Endothelial cell of umbilical vein (primary cell): Measurements from ENCODE around the gene MSI1. TPM values are rescaled to one million over a fixed set of nuclear protein-coding genes. Genes with fewer than 3 reads are reported as not detected.

ENCODE experiments used
- BruUV-seq: library from RNA; stranded (reverse); fragments of 400-500 nt; replicated peaks from 2 replicates; lab custom pipeline; 2021; lab: Mats Ljungman, UMichigan
- CTCF ChIA-PET: fragments of 300-600, 350-600 bp; sonication (Branson Sonifier 250); formaldehyde crosslinking; loops from one replicate; lab custom pipeline; 2021; ENCODE audit warnings: antibody characterized with exemption, inconsistent platforms; lab: Charles Lee
- POLR2A ChIA-PET: fragments of 300-600, 350-600 bp; sonication (Branson Sonifier 250); formaldehyde crosslinking; loops from one replicate; lab custom pipeline; 2021; ENCODE audit warnings: antibody characterized with exemption, inconsistent platforms; lab: Charles Lee
- DNase-seq: peaks from one replicate; pipeline ENCODE4 v3.0.0-alpha.2; 2011; ENCODE audit warnings: low read depth, low spot score
- FAIRE-seq: peaks from 2 replicates; lab custom pipeline; 2011; peaks lifted over from hg19 to GRCh38; lab: Jason Lieb, UNC
- H2AFZ ChIP-seq: 2 replicates; pipeline ENCODE4 v1.6.0; 2012; ENCODE audit warnings: low read depth, low read length, control low read depth, inconsistent platforms
- H3K27ac ChIP-seq: 2 replicates; pipeline ENCODE4 v1.5.1; 2011; ENCODE audit warnings: low read depth, mild to moderate bottlenecking, control low read depth, low read length, moderate library complexity; ENCODE audit not compliant: insufficient read depth
- H3K27me3 ChIP-seq, 2 experiments: 2 replicates each; pipeline versions ENCODE4 v1.6.0 to v1.6.1; 2011; ENCODE audit warnings: low read length in 2 of 2, mixed read lengths in 1 of 2; ENCODE audit not compliant: control insufficient read depth in 2 of 2, insufficient read depth in 2 of 2
- H3K36me3 ChIP-seq, 2 experiments: 2 replicates in 1 of 2; 3 replicates in 1 of 2; pipeline ENCODE4 v1.5.1; 2011; ENCODE audit warnings: low read length in 2 of 2, mild to moderate bottlenecking in 1 of 2, moderate library complexity in 1 of 2; ENCODE audit not compliant: control insufficient read depth in 2 of 2, insufficient read depth in 2 of 2; ENCODE audit errors: extremely low read depth in 1 of 2
- H3K4me1 ChIP-seq: 3 replicates; pipeline ENCODE4 v1.5.1; 2011; ENCODE audit warnings: mild to moderate bottlenecking, low read length; ENCODE audit not compliant: control insufficient read depth, insufficient read depth; ENCODE audit errors: extremely low read depth
- H3K4me2 ChIP-seq: 2 replicates; pipeline ENCODE4 v1.6.1; 2011; ENCODE audit warnings: low read length, control low read depth, mixed read lengths; ENCODE audit not compliant: insufficient read depth
- H3K4me3 ChIP-seq, 3 experiments: fragments of 200-600 bp in 1 of 3; sonication (generic), shearing (Covaris generic) in 1 of 3; replicated peaks in 1 of 3; 2 replicates each; pipeline ENCODE4 v1.5.1; 2011 to 2016; ENCODE audit warnings: control low read depth in 3 of 3, low read length in 3 of 3, mild to moderate bottlenecking in 2 of 3, inconsistent platforms in 1 of 3, low read depth in 1 of 3, moderate library complexity in 1 of 3; ENCODE audit not compliant: insufficient read depth in 1 of 3
- H3K79me2 ChIP-seq: 2 replicates; pipeline ENCODE4 v1.6.0; 2012; ENCODE audit warnings: low read length, inconsistent platforms; ENCODE audit not compliant: control insufficient read depth, insufficient read depth
- H3K9ac ChIP-seq: replicated peaks from 2 replicates; pipeline ENCODE3; 2011; ENCODE audit warnings: low read length, control low read depth; ENCODE audit not compliant: insufficient read depth; ENCODE audit errors: extremely low read depth
- H3K9me1 ChIP-seq: replicated peaks from 3 replicates; pipeline ENCODE4 v1.6.0; 2011; ENCODE audit warnings: mild to moderate bottlenecking, low read length; ENCODE audit not compliant: control insufficient read depth, insufficient read depth; ENCODE audit errors: extremely low read depth
- H3K9me3 ChIP-seq: replicated peaks from 2 replicates; pipeline ENCODE4 v1.5.1; 2012; ENCODE audit warnings: low read length, inconsistent platforms; ENCODE audit not compliant: control insufficient read depth, insufficient read depth
- H4K20me1 ChIP-seq: replicated peaks from 2 replicates; pipeline ENCODE3; 2011; ENCODE audit warnings: mild to moderate bottlenecking, low read length; ENCODE audit not compliant: control insufficient read depth, insufficient read depth; ENCODE audit errors: extremely low read depth
- CTCF ChIP-seq, 2 donors: IDR thresholded peaks; 1 replicate in 1 of 2; 2 replicates in 1 of 2; pipeline ENCODE4 v1.5.1; 2011; ENCODE audit warnings: low read length in 2 of 2, mild to moderate bottlenecking in 2 of 2, moderate library complexity in 2 of 2, control low read depth in 1 of 2, inconsistent platforms in 1 of 2, low read depth in 1 of 2; ENCODE audit not compliant: insufficient read depth in 1 of 2; ENCODE audit errors: extremely low read depth in 1 of 2
- EZH2 ChIP-seq: IDR thresholded peaks from 2 replicates; pipeline ENCODE4 v1.6.1; 2012; ENCODE audit warnings: borderline replicate concordance, low read depth, mild to moderate bottlenecking, moderate library complexity, low read length, inconsistent platforms; ENCODE audit not compliant: severe bottlenecking
- FOS ChIP-seq: IDR thresholded peaks from 2 replicates; pipeline ENCODE4 v1.6.1; 2011; ENCODE audit warnings: mild to moderate bottlenecking, low read length, moderate library complexity, borderline replicate concordance; ENCODE audit not compliant: insufficient read depth
- GATA2 ChIP-seq: IDR thresholded peaks from 2 replicates; pipeline ENCODE4 v1.7.0; 2011; ENCODE audit warnings: low read depth, mild to moderate bottlenecking, moderate library complexity, mixed read lengths, low read length; ENCODE audit not compliant: insufficient read length, insufficient read depth
- JUN ChIP-seq: IDR thresholded peaks from 2 replicates; pipeline ENCODE4 v1.6.1; 2011; ENCODE audit warnings: borderline replicate concordance, low read depth; ENCODE audit not compliant: insufficient read length, insufficient read depth
- MAX ChIP-seq: IDR thresholded peaks from 2 replicates; pipeline ENCODE4 v1.6.1; 2011; ENCODE audit not compliant: insufficient read depth, insufficient read length
- MYC ChIP-seq: IDR thresholded peaks from one replicate; pipeline ENCODE4 v1.6.1; 2011; ENCODE audit warnings: mild to moderate bottlenecking, low read depth, low read length
- POLR2A ChIP-seq: IDR thresholded peaks from 2 replicates; pipeline ENCODE4 v1.6.1; 2012; ENCODE audit warnings: low read depth, mild to moderate bottlenecking, control low read depth, low read length
- POLR2AphosphoS5 ChIP-seq: IDR thresholded peaks from 2 replicates; pipeline ENCODE4 v1.6.1; 2012; ENCODE audit warnings: low read depth, mild to moderate bottlenecking, control low read depth, low read length, moderate library complexity; ENCODE audit not compliant: insufficient read depth
- dilution Hi-C: fragments of 300-500 bp; cut with MboI; formaldehyde crosslinking; loops from one replicate; pipeline ENCODE4 v1.15.0; 2019; ENCODE audit warnings: low sequenced_read_pairs; ENCODE audit not compliant: extremely low pct_ligation_motif_present
- intact Hi-C: fragments of 100-400 bp; cut with micrococcal nuclease; formaldehyde crosslinking; loops from one replicate; pipeline ENCODE4 v1.10.0; 2022
- polyA plus RNA-seq, 4 experiments: library from polyadenylated mRNA; depleted of rRNA in 3 of 4; stranded (reverse) in 3 of 4; unstranded in 1 of 4; fragments of >200 nt; gene quantifications; 2 replicates each; pipeline versions ENCODE4 v1.2.1 to v1.2.3, GENCODE V29; 2011 to 2012; ENCODE audit warnings: missing spikeins in 1 of 4
- total RNA-seq: library from RNA; stranded (reverse); gene quantifications from 2 replicates; pipeline ENCODE4 v1.2.3, GENCODE V29; 2021

MSI1 gene
- total and polyA plus RNA-seq, 2 donors (not counting 3 experiments of a cell fraction or from before 2014, with no cell fraction given) = 0.01 TPM; not detected in 1

DNA sequence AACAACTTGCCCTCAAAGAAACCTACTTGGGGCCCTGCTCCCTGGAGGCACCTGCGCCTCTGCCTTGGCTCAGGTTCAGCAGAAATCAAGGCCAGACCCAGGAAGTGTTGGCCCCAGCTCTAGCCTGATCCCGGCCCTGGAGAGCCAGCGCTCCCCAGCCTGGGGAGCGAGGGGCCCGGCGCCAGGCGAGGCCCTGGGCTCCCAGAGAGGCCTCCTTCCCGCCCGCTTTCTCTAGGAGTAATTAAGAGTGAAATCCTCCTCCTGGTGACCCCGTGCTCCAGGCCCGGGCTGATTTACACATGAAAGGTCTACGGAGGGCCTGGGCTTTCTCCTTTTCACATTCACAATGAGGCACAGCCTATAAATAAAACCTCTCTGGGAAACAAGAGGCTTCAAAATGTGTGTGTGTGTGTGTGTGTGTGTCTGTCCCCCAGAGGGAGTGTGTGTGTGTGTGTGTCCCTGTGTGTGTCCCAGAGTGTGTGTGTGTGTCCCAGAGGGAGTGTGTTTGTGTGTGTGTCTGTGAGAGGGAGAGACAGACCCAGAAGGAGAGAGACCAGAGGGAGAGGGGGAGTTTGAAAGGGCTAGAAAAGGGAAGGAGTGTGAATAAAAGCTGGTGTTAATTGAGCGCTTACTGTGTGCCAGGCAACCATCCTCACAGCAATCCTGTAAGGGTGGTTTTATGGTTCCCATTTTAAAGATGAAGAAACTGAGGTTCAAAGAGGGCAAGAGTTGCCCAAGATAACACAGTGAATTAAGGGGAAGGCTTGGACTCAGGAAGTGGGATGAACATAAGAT is 45.1 kb upstream of the MSI1 start:
- dilution Hi-C loops (no loop called here), intact Hi-C loops (no loop called here)
- BruUV-seq = no TSS peak
- Histone ChIP-seq H3K36me3 (no peaks in the 10 kb centered on the region), H3K4me3 (no peak overlapping the region), H3K4me2 (no peak overlapping the region), H3K27me3 (no peaks in the 10 kb centered on the region), H3K9ac (no peak overlapping the region), H3K27ac (no peak overlapping the region), H3K9me3 (no peaks in the 10 kb centered on the region), H3K79me2 (no peaks in the 10 kb centered on the region), H3K4me1 (no peaks in the 10 kb centered on the region), H3K9me1 (no peaks in the 10 kb centered on the region), H4K20me1 (no peaks in the 10 kb centered on the region), H2AFZ (no peak overlapping the region)
- ChIA-PET CTCF (no interaction called here), POLR2A (no interaction called here)
- no peak for DNase-seq
- FAIRE-seq = no peak
- TF ChIP-seq POLR2AphosphoS5 (no peak), JUN (no peak), EZH2 (no peak), POLR2A (no peak), GATA2 (no peak), MAX (no peak), FOS (no peak), CTCF (IDR thresholded peaks at IDR 0.05; ENCODE audit: extremely low read depth in 1 of 2, insufficient read depth in 1 of 2, low read depth in 1 of 2, low read length in 2 of 2) (no peak), MYC (no peak)
